AG10803 (cell line): ENCODE data around the gene THSD4.

Experiments used
- DNase-seq: peaks from one replicate; pipeline ENCODE4 v3.0.0; 2010; ENCODE audit warnings: low read depth
- H3K4me3 ChIP-seq: 2 replicates; pipeline ENCODE4 v1.5.1; 2011; ENCODE audit warnings: mild to moderate bottlenecking, low read length, control low read depth
- CTCF ChIP-seq: conservative IDR thresholded peaks from 2 replicates; pipeline ENCODE4 v1.5.1; 2011; ENCODE audit warnings: mild to moderate bottlenecking, low read length, control low read depth, inconsistent platforms

Gene THSD4

DNA sequence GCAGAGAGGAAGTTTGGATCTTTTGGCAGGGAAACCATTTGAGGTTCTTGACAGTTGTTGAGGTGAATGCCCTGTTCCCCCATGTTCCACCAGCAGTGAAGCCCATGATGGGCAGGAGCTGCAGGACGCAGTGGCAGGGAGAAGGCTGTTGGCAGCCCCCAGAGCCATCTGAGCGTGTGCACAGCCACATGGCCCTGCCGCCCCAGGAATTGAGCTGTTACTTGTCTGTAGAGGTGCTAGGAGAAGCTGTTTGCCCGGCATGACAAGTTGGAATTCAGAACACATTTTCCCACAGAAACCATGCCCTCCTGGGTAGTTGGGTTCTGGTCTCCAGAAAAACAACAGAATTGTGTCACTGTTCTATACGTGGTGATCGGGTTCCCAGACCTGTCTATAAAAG is 476.9 kb downstream of the THSD4 start:
- no peak for DNase-seq
- TF ChIP-seq CTCF, result no peak

GRCh38 chr15:71595846-71596553 is 480.7 kb downstream of the THSD4 start:
- TF ChIP-seq CTCF, result no peak
- DNase-seq, result peak; percentile 60
- H3K4me3 ChIP-seq, result no peak overlapping the region

More for the DNA sequence above, 476.9 kb downstream of the THSD4 start:
- no peak overlapping the region for H3K4me3 ChIP-seq

- peak; percentile 63 for DNase-seq
- no peak overlapping the region for H3K4me3 ChIP-seq
Observed at GRCh38 chr15:71596672-71597071, 481.4 kb downstream of the THSD4 start.

GRCh38 chr15:71597126-71597525 is 481.9 kb downstream of the THSD4 start:
- no peak overlapping the region for H3K4me3 ChIP-seq
- no peak for TF ChIP-seq CTCF
- no peak for DNase-seq

More at GRCh38 chr15:71596672-71597071, 481.4 kb downstream of the THSD4 start:
- no peak for TF ChIP-seq CTCF

- no peak for DNase-seq
- no peak for TF ChIP-seq CTCF
- no peak overlapping the region for H3K4me3 ChIP-seq
Observed at GRCh38 chr15:71597637-71598036, 482.4 kb downstream of the THSD4 start.

GRCh38 chr15:71598741-71599140 is 483.5 kb downstream of the THSD4 start:
- TF ChIP-seq CTCF, result no peak
- no peak overlapping the region for H3K4me3 ChIP-seq
- no peak for DNase-seq

DNA sequence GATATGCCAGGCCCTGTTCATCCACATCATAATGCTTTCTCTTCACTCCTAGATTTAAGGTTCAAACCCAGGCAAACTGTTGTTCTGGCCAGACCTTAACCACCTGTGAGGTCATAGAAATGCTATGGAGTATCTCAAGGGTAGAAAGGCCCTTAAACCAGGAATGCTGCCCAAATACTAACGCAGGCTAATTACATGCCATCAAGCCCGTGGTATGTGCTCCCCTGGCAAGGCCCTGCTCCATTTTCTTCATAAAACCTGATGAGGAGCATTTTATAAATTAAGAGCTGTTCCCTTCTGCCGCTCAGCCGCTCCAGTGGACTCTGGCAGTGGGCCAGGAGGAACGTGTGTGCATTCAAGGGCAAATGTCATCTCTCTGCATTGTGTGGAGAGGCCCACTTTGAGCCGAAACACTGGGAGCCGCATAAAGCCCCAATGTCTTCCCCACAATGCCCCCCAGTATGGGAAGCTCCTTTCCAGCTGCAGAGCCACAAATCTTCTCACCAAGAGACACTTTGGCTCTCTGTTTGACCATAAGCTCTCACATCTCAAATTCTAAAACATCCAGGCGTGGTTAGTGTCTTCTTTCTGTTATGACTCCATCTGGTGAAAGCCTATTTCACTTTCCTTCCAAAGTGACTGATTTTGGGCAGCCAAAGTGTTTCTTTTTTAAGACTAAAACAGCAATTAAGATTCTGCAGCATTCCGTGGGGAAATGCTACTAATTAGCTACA is 484.3 kb downstream of the THSD4 start:
- peak; percentile 59 for DNase-seq
- TF ChIP-seq CTCF, result no peak
- no peak overlapping the region for H3K4me3 ChIP-seq
